WTC11 (cell line): ENCODE results near the gene PLA2G12A. TPM values are rescaled to one million over a fixed set of nuclear protein-coding genes. Genes with fewer than 3 reads are reported as not detected.

Experiments used
- ATAC-seq: fragments of 200-7000 bp; cut with Tn5 transposase; 2 replicates; pipeline ENCODE4 v1.10.0; 2021; ENCODE audit warnings: mild to moderate bottlenecking, moderate library complexity
- CTCF ChIA-PET: fragments of 300-600 bp; sonication (Branson Sonifier 250); formaldehyde crosslinking; loops from one replicate; lab custom pipeline; 2021; ENCODE audit warnings: antibody characterized with exemption; lab: Charles Lee
- POLR2A ChIA-PET: fragments of 350-600 bp; sonication (Branson Sonifier 250); formaldehyde crosslinking; loops from one replicate; lab custom pipeline; 2021; ENCODE audit warnings: antibody characterized with exemption; lab: Charles Lee
- DNase-seq: peaks from one replicate; pipeline ENCODE4 v3.0.0; 2021; ENCODE audit warnings: low spot score
- H3K27ac Mint-ChIP-seq: 2 replicates; pipeline ENCODE4 v1.8.0; 2021; ENCODE audit warnings: mixed read lengths
- H3K27me3 Mint-ChIP-seq: 2 replicates; pipeline ENCODE4 v1.8.0; 2021; ENCODE audit warnings: low read depth, mild to moderate bottlenecking, moderate library complexity, mixed read lengths
- H3K36me3 Mint-ChIP-seq: 2 replicates; pipeline ENCODE4 v1.8.0; 2021; ENCODE audit warnings: mixed read lengths
- H3K4me1 Mint-ChIP-seq: 2 replicates; pipeline ENCODE4 v1.8.0; 2022; ENCODE audit warnings: mixed read lengths
- H3K4me3 Mint-ChIP-seq: 2 replicates; pipeline ENCODE4 v1.8.0; 2021; ENCODE audit warnings: mild to moderate bottlenecking, moderate library complexity, mixed read lengths
- H3K9me3 Mint-ChIP-seq: 2 replicates; pipeline ENCODE4 v1.8.0; 2021; ENCODE audit warnings: mixed read lengths
- ATF1 ChIP-seq: sonication (generic); formaldehyde crosslinking; IDR thresholded peaks from 2 replicates; pipeline ENCODE4 v1.8.1; 2023; ENCODE audit warnings: mild to moderate bottlenecking, moderate library complexity, missing genetic modification reagents
- CBFB ChIP-seq: sonication (generic); formaldehyde crosslinking; IDR thresholded peaks from 2 replicates; pipeline ENCODE4 v1.8.1; 2022; ENCODE audit warnings: mild to moderate bottlenecking, low read depth, missing genetic modification reagents
- FOXP1 ChIP-seq: sonication (generic); formaldehyde crosslinking; IDR thresholded peaks from 2 replicates; pipeline ENCODE4 v1.8.0; 2022; ENCODE audit warnings: missing genetic modification reagents, mild to moderate bottlenecking, moderate library complexity, borderline replicate concordance
- GRHL2 ChIP-seq: fragments of 250-450 bp; sonication (Bioruptor Pico); IDR thresholded peaks from 2 replicates; pipeline ENCODE4 v1.8.0; 2022; ENCODE audit warnings: mild to moderate bottlenecking, moderate library complexity; ENCODE audit not compliant: insufficient replicate concordance, severe bottlenecking
- HMGA2 ChIP-seq: fragments of 250-450 bp; sonication (Bioruptor Pico); IDR thresholded peaks from 2 replicates; pipeline ENCODE4 v1.4.0; 2021; ENCODE audit warnings: mild to moderate bottlenecking, moderate library complexity
- IRF2 ChIP-seq: sonication (generic); formaldehyde crosslinking; IDR thresholded peaks from 2 replicates; pipeline ENCODE4 v1.8.0; 2022; ENCODE audit warnings: low read depth, missing genetic modification reagents, borderline replicate concordance
- KAT7 ChIP-seq: sonication (generic); formaldehyde crosslinking; IDR thresholded peaks from 2 replicates; pipeline ENCODE4 v1.8.1; 2023; ENCODE audit warnings: missing genetic modification reagents, mild to moderate bottlenecking, borderline replicate concordance
- MXD4 ChIP-seq: fragments of 250-450 bp; sonication (Bioruptor Pico); IDR thresholded peaks from 2 replicates; pipeline ENCODE4 v1.8.0; 2021; ENCODE audit warnings: mild to moderate bottlenecking, moderate library complexity, borderline replicate concordance
- NFATC4 ChIP-seq: fragments of 250-450 bp; sonication (Bioruptor Pico); IDR thresholded peaks from 2 replicates; pipeline ENCODE4 v1.9.0; 2021; ENCODE audit warnings: mild to moderate bottlenecking
- RELA ChIP-seq: sonication (generic); formaldehyde crosslinking; IDR thresholded peaks from 2 replicates; pipeline ENCODE4 v1.8.1; 2022; ENCODE audit warnings: missing genetic modification reagents, mild to moderate bottlenecking, borderline replicate concordance
- RORB ChIP-seq: fragments of 250-450 bp; sonication (Bioruptor Pico); IDR thresholded peaks from 2 replicates; pipeline ENCODE4 v1.9.0; 2021; ENCODE audit warnings: mild to moderate bottlenecking
- SOX15 ChIP-seq: fragments of 250-450 bp; sonication (Bioruptor Pico); IDR thresholded peaks from 2 replicates; pipeline ENCODE4 v1.9.0; 2021; ENCODE audit warnings: mild to moderate bottlenecking
- TP53 ChIP-seq: sonication (generic); formaldehyde crosslinking; IDR thresholded peaks from 2 replicates; pipeline ENCODE4 v1.8.1; 2023; ENCODE audit warnings: mild to moderate bottlenecking, missing genetic modification reagents
- ZNF121 ChIP-seq: sonication (generic); formaldehyde crosslinking; IDR thresholded peaks from 2 replicates; pipeline ENCODE4 v1.8.0; 2023; ENCODE audit warnings: missing genetic modification reagents
- ZNF232 ChIP-seq: sonication (generic); formaldehyde crosslinking; IDR thresholded peaks from 2 replicates; pipeline ENCODE4 v1.8.0; 2022; ENCODE audit warnings: mild to moderate bottlenecking, missing genetic modification reagents
- ZNF317 ChIP-seq: sonication (generic); formaldehyde crosslinking; IDR thresholded peaks from 2 replicates; pipeline ENCODE4 v1.8.1; 2023; ENCODE audit warnings: low read depth, mild to moderate bottlenecking, moderate library complexity, missing genetic modification reagents, borderline replicate concordance
- ZNF671 ChIP-seq: fragments of 250-450 bp; sonication (Bioruptor Pico); IDR thresholded peaks from 2 replicates; pipeline ENCODE4 v1.8.0; 2021; ENCODE audit warnings: mild to moderate bottlenecking
- total RNA-seq: library from RNA; stranded (reverse); gene quantifications from 3 replicates; pipeline ENCODE4 v1.2.3, GENCODE V29; 2021
- TF ChIP-seq, protein P1 (sequence below): sonication (generic); formaldehyde crosslinking; IDR thresholded peaks from 2 replicates; pipeline ENCODE4 v1.8.0; 2023; ENCODE audit warnings: missing genetic modification reagents, mild to moderate bottlenecking, borderline replicate concordance
- TF ChIP-seq, protein P2 (sequence below): sonication (generic); formaldehyde crosslinking; conservative IDR thresholded peaks from 2 replicates; pipeline ENCODE4 v1.8.1; 2022; ENCODE audit warnings: mild to moderate bottlenecking, missing genetic modification reagents
- TF ChIP-seq, protein P3 (sequence below): sonication (generic); formaldehyde crosslinking; IDR thresholded peaks from 2 replicates; pipeline ENCODE4 v1.8.1; 2022; ENCODE audit warnings: low read depth, missing genetic modification reagents, borderline replicate concordance
- TF ChIP-seq, protein P4 (sequence below): fragments of 250-450 bp; sonication (Bioruptor Pico); IDR thresholded peaks from 2 replicates; pipeline ENCODE4 v1.9.0; 2021; ENCODE audit warnings: mild to moderate bottlenecking
- TF ChIP-seq, protein P5 (sequence below): sonication (generic); formaldehyde crosslinking; IDR thresholded peaks from 2 replicates; pipeline ENCODE4 v1.8.1; 2022; ENCODE audit warnings: low read depth, mild to moderate bottlenecking, moderate library complexity, missing genetic modification reagents, borderline replicate concordance
- TF ChIP-seq, protein P6 (sequence below): sonication (generic); formaldehyde crosslinking; conservative IDR thresholded peaks from 2 replicates; pipeline ENCODE4 v1.8.1; 2023; ENCODE audit warnings: mild to moderate bottlenecking, low read depth, missing genetic modification reagents, moderate library complexity
- TF ChIP-seq, protein P7 (sequence below): sonication (generic); formaldehyde crosslinking; IDR thresholded peaks from 2 replicates; pipeline ENCODE4 v1.8.1; 2022; ENCODE audit warnings: mild to moderate bottlenecking, moderate library complexity, missing genetic modification reagents

Gene PLA2G12A
- total RNA-seq, 1 experiment from 2014 or later: 47.3 TPM

DNA sequence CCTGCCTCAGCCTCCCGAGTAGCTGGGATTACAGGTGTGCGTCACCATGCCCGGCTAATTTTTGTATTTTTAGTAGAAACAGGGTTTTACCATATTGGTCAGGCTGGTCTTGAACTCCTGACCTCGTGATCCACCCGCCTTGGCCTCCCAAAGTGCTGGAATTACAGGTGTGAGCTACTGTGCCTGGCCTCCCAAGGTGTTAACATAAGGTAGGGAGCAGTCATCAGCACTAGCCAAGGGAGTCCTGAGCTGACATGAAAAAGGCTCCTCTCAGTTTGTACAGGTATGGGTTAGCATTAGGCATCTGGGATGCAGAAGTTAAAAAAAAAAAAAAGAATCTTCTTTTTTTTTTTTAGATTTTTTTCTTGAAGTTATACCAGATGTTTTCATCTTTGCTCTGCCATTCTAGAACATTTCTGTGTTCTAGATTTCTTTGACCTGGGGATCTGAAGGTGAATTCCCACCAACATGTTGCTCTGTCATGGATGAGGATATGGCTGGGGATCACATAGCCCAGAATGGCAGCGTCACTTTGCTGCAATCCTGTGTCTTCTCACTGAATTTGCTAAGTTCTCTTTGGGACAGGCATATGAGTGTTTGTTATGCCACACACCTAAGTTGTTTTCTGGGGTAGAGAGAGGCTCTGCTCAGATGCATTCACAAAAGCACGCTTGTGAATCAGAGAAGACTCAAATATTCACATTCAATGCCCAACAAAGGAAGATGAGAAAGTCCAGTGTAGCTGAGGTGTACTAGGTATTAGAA lies 24.4 kb upstream of the PLA2G12A start:
- no peak overlapping the region for H3K4me3 Mint-ChIP-seq
- H3K9me3 Mint-ChIP-seq: no peaks in the 10 kb centered on the region
- TF ChIP-seq, protein P1, sequence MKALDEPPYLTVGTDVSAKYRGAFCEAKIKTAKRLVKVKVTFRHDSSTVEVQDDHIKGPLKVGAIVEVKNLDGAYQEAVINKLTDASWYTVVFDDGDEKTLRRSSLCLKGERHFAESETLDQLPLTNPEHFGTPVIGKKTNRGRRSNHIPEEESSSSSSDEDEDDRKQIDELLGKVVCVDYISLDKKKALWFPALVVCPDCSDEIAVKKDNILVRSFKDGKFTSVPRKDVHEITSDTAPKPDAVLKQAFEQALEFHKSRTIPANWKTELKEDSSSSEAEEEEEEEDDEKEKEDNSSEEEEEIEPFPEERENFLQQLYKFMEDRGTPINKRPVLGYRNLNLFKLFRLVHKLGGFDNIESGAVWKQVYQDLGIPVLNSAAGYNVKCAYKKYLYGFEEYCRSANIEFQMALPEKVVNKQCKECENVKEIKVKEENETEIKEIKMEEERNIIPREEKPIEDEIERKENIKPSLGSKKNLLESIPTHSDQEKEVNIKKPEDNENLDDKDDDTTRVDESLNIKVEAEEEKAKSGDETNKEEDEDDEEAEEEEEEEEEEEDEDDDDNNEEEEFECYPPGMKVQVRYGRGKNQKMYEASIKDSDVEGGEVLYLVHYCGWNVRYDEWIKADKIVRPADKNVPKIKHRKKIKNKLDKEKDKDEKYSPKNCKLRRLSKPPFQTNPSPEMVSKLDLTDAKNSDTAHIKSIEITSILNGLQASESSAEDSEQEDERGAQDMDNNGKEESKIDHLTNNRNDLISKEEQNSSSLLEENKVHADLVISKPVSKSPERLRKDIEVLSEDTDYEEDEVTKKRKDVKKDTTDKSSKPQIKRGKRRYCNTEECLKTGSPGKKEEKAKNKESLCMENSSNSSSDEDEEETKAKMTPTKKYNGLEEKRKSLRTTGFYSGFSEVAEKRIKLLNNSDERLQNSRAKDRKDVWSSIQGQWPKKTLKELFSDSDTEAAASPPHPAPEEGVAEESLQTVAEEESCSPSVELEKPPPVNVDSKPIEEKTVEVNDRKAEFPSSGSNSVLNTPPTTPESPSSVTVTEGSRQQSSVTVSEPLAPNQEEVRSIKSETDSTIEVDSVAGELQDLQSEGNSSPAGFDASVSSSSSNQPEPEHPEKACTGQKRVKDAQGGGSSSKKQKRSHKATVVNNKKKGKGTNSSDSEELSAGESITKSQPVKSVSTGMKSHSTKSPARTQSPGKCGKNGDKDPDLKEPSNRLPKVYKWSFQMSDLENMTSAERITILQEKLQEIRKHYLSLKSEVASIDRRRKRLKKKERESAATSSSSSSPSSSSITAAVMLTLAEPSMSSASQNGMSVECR (CRISPR knock-in tag): no peak
- TF ChIP-seq ZNF671 (CRISPR knock-in tag) (no peak), ATF1 (CRISPR knock-in tag) (no peak), GRHL2 (CRISPR knock-in tag) (no peak), ZNF121 (no peak), CBFB (no peak)
- TF ChIP-seq, protein P2, sequence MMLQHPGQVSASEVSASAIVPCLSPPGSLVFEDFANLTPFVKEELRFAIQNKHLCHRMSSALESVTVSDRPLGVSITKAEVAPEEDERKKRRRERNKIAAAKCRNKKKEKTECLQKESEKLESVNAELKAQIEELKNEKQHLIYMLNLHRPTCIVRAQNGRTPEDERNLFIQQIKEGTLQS (CRISPR knock-in tag): no peak
- TF ChIP-seq, all 79 proteins: peak for 0
- ATAC-seq: 0 out of 2 replicates have a peak, but pooled peaks have one; percentile 48
- H3K27ac Mint-ChIP-seq: no peak overlapping the region
- no peak for DNase-seq
- H3K36me3 Mint-ChIP-seq: no peaks in the 10 kb centered on the region
- ChIA-PET CTCF (no interaction called here), POLR2A (no interaction called here)
- no peaks in the 10 kb centered on the region for H3K27me3 Mint-ChIP-seq
- H3K4me1 Mint-ChIP-seq: no peaks in the 10 kb centered on the region

DNA sequence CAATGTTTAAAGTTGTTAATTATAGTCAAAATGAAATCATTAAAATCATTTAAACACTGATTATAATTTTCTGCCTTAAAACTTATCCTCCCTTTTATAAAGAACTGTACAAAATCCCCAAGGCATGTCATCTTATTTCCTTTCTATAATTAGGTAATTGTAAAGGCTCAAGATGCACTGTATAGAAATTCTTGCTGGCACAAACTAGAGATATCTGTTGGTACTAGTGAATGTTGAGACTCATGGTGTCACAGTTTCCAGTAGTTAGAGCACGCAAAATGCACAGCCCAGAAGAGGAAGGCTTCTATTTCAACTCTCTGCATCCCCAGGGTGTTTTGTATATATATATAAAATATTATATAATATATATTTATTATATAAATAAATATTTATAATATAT lies 22.7 kb upstream of the PLA2G12A start:
- DNase-seq: no peak
- no peaks in the 10 kb centered on the region for H3K9me3 Mint-ChIP-seq
- no peak overlapping the region for H3K4me3 Mint-ChIP-seq
- H3K36me3 Mint-ChIP-seq: no peaks in the 10 kb centered on the region
- H3K27me3 Mint-ChIP-seq: no peaks in the 10 kb centered on the region
- H3K4me1 Mint-ChIP-seq: 0 out of 2 replicates have a peak, but pooled peaks cover 2% of the 10 kb centered on the region
- no peak overlapping the region for H3K27ac Mint-ChIP-seq
- TF ChIP-seq MXD4 (CRISPR knock-in tag): no peak
- no peak for TF ChIP-seq TP53 (CRISPR knock-in tag)
- TF ChIP-seq, protein P3, sequence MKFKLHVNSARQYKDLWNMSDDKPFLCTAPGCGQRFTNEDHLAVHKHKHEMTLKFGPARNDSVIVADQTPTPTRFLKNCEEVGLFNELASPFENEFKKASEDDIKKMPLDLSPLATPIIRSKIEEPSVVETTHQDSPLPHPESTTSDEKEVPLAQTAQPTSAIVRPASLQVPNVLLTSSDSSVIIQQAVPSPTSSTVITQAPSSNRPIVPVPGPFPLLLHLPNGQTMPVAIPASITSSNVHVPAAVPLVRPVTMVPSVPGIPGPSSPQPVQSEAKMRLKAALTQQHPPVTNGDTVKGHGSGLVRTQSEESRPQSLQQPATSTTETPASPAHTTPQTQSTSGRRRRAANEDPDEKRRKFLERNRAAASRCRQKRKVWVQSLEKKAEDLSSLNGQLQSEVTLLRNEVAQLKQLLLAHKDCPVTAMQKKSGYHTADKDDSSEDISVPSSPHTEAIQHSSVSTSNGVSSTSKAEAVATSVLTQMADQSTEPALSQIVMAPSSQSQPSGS (CRISPR knock-in tag): no peak
- no peak for TF ChIP-seq RELA (CRISPR knock-in tag)
- TF ChIP-seq RORB (CRISPR knock-in tag): no peak
- TF ChIP-seq, protein P4, sequence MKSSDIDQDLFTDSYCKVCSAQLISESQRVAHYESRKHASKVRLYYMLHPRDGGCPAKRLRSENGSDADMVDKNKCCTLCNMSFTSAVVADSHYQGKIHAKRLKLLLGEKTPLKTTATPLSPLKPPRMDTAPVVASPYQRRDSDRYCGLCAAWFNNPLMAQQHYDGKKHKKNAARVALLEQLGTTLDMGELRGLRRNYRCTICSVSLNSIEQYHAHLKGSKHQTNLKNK (CRISPR knock-in tag): no peak
- no peak for TF ChIP-seq ZNF317 (CRISPR knock-in tag)
- TF ChIP-seq, protein P5, sequence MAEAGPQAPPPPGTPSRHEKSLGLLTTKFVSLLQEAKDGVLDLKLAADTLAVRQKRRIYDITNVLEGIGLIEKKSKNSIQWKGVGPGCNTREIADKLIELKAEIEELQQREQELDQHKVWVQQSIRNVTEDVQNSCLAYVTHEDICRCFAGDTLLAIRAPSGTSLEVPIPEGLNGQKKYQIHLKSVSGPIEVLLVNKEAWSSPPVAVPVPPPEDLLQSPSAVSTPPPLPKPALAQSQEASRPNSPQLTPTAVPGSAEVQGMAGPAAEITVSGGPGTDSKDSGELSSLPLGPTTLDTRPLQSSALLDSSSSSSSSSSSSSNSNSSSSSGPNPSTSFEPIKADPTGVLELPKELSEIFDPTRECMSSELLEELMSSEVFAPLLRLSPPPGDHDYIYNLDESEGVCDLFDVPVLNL: no peak
- TF ChIP-seq HMGA2 (CRISPR knock-in tag): no peak; the same call in 1 of the 2 replicates
- no peak for TF ChIP-seq IRF2 (CRISPR knock-in tag)
- TF ChIP-seq ZNF232 (CRISPR knock-in tag): no peak
- no peak for TF ChIP-seq KAT7
- TF ChIP-seq FOXP1 (CRISPR knock-in tag): no peak
- no peak for TF ChIP-seq NFATC4 (CRISPR knock-in tag)
- TF ChIP-seq, protein P6, sequence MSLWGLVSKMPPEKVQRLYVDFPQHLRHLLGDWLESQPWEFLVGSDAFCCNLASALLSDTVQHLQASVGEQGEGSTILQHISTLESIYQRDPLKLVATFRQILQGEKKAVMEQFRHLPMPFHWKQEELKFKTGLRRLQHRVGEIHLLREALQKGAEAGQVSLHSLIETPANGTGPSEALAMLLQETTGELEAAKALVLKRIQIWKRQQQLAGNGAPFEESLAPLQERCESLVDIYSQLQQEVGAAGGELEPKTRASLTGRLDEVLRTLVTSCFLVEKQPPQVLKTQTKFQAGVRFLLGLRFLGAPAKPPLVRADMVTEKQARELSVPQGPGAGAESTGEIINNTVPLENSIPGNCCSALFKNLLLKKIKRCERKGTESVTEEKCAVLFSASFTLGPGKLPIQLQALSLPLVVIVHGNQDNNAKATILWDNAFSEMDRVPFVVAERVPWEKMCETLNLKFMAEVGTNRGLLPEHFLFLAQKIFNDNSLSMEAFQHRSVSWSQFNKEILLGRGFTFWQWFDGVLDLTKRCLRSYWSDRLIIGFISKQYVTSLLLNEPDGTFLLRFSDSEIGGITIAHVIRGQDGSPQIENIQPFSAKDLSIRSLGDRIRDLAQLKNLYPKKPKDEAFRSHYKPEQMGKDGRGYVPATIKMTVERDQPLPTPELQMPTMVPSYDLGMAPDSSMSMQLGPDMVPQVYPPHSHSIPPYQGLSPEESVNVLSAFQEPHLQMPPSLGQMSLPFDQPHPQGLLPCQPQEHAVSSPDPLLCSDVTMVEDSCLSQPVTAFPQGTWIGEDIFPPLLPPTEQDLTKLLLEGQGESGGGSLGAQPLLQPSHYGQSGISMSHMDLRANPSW (CRISPR knock-in tag): no peak
- no peak for TF ChIP-seq SOX15
- TF ChIP-seq, protein P7, sequence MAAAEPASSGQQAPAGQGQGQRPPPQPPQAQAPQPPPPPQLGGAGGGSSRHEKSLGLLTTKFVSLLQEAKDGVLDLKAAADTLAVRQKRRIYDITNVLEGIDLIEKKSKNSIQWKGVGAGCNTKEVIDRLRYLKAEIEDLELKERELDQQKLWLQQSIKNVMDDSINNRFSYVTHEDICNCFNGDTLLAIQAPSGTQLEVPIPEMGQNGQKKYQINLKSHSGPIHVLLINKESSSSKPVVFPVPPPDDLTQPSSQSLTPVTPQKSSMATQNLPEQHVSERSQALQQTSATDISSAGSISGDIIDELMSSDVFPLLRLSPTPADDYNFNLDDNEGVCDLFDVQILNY: no peak
- ATAC-seq: no peak
- ChIA-PET CTCF (no interaction called here), POLR2A (no interaction called here)
